IPS-18a (cell line): ENCODE data around the gene EMCN.

Experiments used
- H3K27ac ChIP-seq: one replicate; pipeline ENCODE4 v1.5.1; 2013; ENCODE audit warnings: low read length
- H3K27me3 ChIP-seq: one replicate; pipeline ENCODE4 v1.6.1; 2013; ENCODE audit warnings: mild to moderate bottlenecking, low read length; ENCODE audit not compliant: control insufficient read depth, insufficient read depth
- H3K36me3 ChIP-seq: one replicate; pipeline ENCODE4 v1.6.1; 2013; ENCODE audit warnings: low read depth, low read length; ENCODE audit not compliant: control insufficient read depth
- H3K4me1 ChIP-seq: one replicate; pipeline ENCODE4 v1.6.1; 2013; ENCODE audit warnings: low read depth, low read length; ENCODE audit not compliant: control insufficient read depth
- H3K4me3 ChIP-seq: one replicate; pipeline ENCODE4 v1.5.1; 2013; ENCODE audit warnings: low read length
- H3K9ac ChIP-seq: one replicate; pipeline ENCODE4 v1.6.1; 2013; ENCODE audit warnings: mild to moderate bottlenecking, low read length, moderate library complexity
- H3K9me3 ChIP-seq: one replicate; pipeline ENCODE4 v1.6.1; 2013; ENCODE audit warnings: low read depth, low read length; ENCODE audit not compliant: control insufficient read depth

Gene EMCN

GRCh38 chr4:100492129-100492528 is 25.7 kb downstream of the EMCN start:
- Histone ChIP-seq H3K9ac (no peak overlapping the region), H3K4me3 (no peak overlapping the region), H3K4me1 (no peaks in the 10 kb centered on the region), H3K36me3 (no peaks in the 10 kb centered on the region), H3K9me3 (no peaks in the 10 kb centered on the region), H3K27ac (no peak overlapping the region), H3K27me3 (no peaks in the 10 kb centered on the region)

- no peaks in the 10 kb centered on the region for H3K9me3 ChIP-seq
- H3K4me3 ChIP-seq = no peak overlapping the region
- H3K9ac ChIP-seq = no peak overlapping the region
- H3K27ac ChIP-seq = no peak overlapping the region
- no peaks in the 10 kb centered on the region for H3K4me1 ChIP-seq
- no peaks in the 10 kb centered on the region for H3K27me3 ChIP-seq
- H3K36me3 ChIP-seq = no peaks in the 10 kb centered on the region
Observed at GRCh38 chr4:100489305-100489704, 28.5 kb downstream of the EMCN start.

- no peaks in the 10 kb centered on the region for H3K27me3 ChIP-seq
- no peaks in the 10 kb centered on the region for H3K9me3 ChIP-seq
- H3K9ac ChIP-seq = no peak overlapping the region
- H3K4me3 ChIP-seq = no peak overlapping the region
- H3K27ac ChIP-seq = no peak overlapping the region
- H3K36me3 ChIP-seq = no peaks in the 10 kb centered on the region
- H3K4me1 ChIP-seq = peaks cover 5% of the 10 kb centered on the region
Observed at GRCh38 chr4:100486496-100486895, 31.3 kb downstream of the EMCN start.

DNA sequence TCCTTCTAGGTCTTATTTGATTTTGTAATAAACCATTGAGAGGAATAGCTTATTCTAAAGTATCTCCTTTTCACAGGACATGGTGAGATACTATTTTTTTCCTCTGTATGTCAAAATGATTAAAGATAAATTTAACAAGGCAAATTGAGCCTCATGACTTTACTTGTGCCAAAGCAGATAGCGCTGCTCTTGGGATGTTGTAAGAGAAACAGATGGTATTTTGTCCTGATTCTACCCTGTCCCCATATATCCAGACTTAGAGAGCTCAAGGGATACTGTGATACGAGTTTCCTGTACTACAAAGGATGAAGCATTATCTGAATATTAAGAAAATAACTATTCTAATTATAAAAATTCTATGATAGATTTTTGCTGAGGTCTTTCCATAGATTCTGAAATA is 34.0 kb downstream of the EMCN start:
- Histone ChIP-seq H3K9ac (no peak overlapping the region), H3K4me1 (peaks cover 5% of the 10 kb centered on the region), H3K9me3 (no peaks in the 10 kb centered on the region), H3K27me3 (no peaks in the 10 kb centered on the region), H3K4me3 (no peak overlapping the region), H3K36me3 (no peaks in the 10 kb centered on the region), H3K27ac (no peak overlapping the region)

DNA sequence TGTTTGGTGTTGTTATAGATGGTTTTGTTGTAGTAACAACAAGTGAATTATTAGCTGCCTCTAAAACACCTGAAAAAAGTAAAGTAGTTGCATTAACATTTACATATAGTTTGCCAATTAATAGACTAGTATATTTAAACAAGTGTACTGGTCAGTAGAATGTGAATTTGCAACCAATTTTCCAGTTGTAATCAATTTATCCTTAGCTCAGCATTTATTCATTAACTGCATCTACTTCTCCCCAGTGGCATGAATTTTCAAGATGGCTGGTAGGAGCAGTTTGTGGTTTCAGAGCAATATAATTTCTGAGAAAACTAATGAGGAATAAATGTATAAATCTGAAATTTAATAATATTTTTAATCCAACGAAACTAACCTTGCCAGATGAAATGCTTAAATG is 37.9 kb downstream of the EMCN start:
- Histone ChIP-seq H3K36me3 (no peaks in the 10 kb centered on the region), H3K4me1 (peaks cover 5% of the 10 kb centered on the region), H3K4me3 (no peak overlapping the region), H3K9ac (no peak overlapping the region), H3K27ac (no peak overlapping the region), H3K9me3 (no peaks in the 10 kb centered on the region), H3K27me3 (no peaks in the 10 kb centered on the region)

- Histone ChIP-seq H3K4me1 (no peaks in the 10 kb centered on the region), H3K9me3 (no peaks in the 10 kb centered on the region)
Observed at GRCh38 chr4:100469555-100469954, 48.3 kb downstream of the EMCN start.

GRCh38 chr4:100466501-100466900 is 51.3 kb downstream of the EMCN start:
- no peak overlapping the region for H3K4me3 ChIP-seq
- H3K27ac ChIP-seq = no peak overlapping the region
- no peak overlapping the region for H3K9ac ChIP-seq
- no peaks in the 10 kb centered on the region for H3K4me1 ChIP-seq
- no peaks in the 10 kb centered on the region for H3K27me3 ChIP-seq
- no peaks in the 10 kb centered on the region for H3K9me3 ChIP-seq
- no peaks in the 10 kb centered on the region for H3K36me3 ChIP-seq

More at GRCh38 chr4:100469555-100469954, 48.3 kb downstream of the EMCN start:
- H3K9ac ChIP-seq = no peak overlapping the region
- no peak overlapping the region for H3K4me3 ChIP-seq
- H3K27me3 ChIP-seq = no peaks in the 10 kb centered on the region
- H3K27ac ChIP-seq = no peak overlapping the region
- H3K36me3 ChIP-seq = no peaks in the 10 kb centered on the region

DNA sequence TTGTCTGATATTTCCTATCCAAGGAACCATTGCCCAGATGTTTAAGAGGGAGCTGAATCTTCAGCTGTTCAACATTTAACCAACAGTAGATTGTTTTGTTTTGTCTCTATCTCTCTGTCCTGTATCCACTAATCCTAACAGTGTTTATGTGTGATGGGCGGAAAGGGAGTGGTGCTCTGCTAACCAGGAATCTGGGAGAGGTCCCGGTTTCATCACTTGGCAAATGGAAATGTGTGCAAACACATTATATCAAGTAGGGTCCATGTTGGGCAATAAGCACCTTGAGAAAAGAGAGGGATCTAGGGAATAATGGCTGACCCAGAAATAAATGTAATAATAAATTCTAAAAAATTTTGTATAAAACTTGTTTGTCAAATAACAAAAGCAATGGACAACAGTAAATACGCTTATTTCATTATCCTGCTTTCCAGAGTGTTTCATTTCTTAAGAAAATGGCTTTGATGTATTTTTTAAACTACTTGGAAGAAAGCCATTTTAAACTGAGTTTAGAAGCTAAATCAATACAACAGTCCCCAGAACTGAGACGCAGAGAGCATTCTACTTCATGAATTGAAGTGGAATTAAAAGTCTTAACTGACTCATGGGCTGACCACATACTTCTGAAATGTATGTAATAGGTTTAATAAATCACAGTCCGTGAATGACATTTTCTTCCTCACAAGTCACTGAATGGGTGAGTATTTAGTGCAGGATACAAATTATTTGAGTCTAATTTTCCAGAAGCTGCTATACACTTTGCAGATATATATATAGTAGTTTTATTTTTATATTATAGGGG is 55.8 kb downstream of the EMCN start:
- H3K27ac ChIP-seq = no peak overlapping the region
- no peaks in the 10 kb centered on the region for H3K36me3 ChIP-seq
- no peak overlapping the region for H3K4me3 ChIP-seq
- H3K27me3 ChIP-seq = no peaks in the 10 kb centered on the region
- no peak overlapping the region for H3K9ac ChIP-seq
- H3K9me3 ChIP-seq = no peaks in the 10 kb centered on the region
- H3K4me1 ChIP-seq = no peaks in the 10 kb centered on the region

DNA sequence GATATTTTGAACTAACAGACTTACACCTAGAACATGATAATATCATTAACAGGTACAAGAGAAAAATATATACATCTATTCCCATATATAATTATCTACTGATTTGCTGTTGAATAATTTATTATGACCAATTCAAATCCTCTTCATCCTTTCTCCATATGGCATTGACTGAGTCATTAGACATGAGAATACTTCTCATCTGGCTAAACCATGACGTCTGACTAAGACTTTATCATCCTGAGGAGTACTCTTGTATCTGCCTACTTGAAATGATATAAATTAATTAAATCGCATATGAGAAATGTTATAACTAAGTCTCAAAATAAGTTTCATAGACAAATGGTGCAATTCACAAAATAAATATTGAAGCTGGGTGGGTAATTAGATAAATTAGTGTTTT is 67.4 kb downstream of the EMCN start:
- Histone ChIP-seq H3K27ac (no peak overlapping the region), H3K9me3 (no peaks in the 10 kb centered on the region), H3K4me1 (no peaks in the 10 kb centered on the region), H3K9ac (no peak overlapping the region), H3K4me3 (no peak overlapping the region), H3K27me3 (no peaks in the 10 kb centered on the region), H3K36me3 (no peaks in the 10 kb centered on the region)

DNA sequence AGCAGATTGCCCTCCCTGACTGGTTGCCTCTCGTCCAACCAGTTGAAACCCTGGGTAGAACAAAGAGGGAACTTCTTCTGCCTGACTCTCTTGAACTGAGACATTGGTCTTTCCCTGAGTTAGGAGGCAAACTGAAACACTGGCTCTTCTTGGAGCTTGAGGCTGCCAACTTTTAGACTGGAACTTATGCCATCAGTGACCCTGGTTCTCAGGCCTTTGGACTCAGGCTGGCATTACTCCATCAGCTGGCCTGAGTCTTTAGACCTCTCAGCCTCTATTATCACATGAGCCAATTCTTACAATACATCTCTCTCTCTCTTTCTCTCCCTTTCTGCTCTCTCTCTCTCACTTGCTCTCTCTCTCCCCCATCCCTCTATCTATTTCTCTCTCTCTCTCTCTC is 86.4 kb downstream of the EMCN start:
- no peak overlapping the region for H3K27ac ChIP-seq
- H3K9ac ChIP-seq = no peak overlapping the region
- H3K36me3 ChIP-seq = no peaks in the 10 kb centered on the region
- no peaks in the 10 kb centered on the region for H3K9me3 ChIP-seq
- H3K27me3 ChIP-seq = no peaks in the 10 kb centered on the region
- no peaks in the 10 kb centered on the region for H3K4me1 ChIP-seq
- no peak overlapping the region for H3K4me3 ChIP-seq

DNA sequence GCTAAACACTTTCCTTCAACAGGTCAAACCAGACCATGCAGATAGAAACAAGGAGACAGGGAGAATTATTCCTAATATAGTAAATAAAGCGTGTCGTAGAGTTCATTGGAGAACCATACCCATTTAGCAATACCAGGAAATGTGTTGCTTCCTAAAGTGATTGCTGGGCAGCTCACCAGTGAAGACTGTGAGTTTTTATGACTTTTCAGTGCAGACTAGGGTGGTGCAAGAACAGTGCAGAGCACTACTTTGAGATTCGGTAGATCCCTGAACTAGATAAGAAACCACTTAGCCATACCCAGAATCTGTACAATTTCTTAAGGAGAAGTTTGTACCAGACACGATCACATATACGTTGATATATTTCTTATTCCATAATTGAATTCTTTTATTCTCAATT is 87.4 kb downstream of the EMCN start:
- H3K27me3 ChIP-seq = no peaks in the 10 kb centered on the region
- H3K9me3 ChIP-seq = no peaks in the 10 kb centered on the region
- H3K27ac ChIP-seq = no peak overlapping the region
- no peak overlapping the region for H3K4me3 ChIP-seq
- no peaks in the 10 kb centered on the region for H3K36me3 ChIP-seq
- H3K4me1 ChIP-seq = no peaks in the 10 kb centered on the region
- H3K9ac ChIP-seq = no peak overlapping the region

DNA sequence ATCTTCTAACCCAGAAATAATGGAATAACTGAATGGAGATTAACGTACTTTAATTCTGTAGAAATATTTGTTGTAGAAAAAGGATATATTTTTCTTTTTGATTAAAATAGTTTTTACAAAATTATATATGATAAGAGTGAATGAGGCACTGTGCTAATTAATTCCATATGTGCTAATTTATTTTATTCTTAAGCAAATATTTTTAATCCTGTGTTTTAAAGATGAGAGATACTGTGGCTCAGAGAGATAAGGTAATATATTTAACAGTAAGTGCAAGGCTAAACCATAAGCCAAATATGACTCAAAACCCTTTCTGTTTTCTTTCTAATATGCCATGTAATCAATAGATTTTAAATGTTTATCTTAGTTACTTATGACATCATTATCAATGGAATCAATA is 88.2 kb downstream of the EMCN start:
- no peaks in the 10 kb centered on the region for H3K4me1 ChIP-seq
- H3K27me3 ChIP-seq = no peaks in the 10 kb centered on the region
- H3K9ac ChIP-seq = no peak overlapping the region
- no peak overlapping the region for H3K27ac ChIP-seq
- no peaks in the 10 kb centered on the region for H3K9me3 ChIP-seq
- H3K4me3 ChIP-seq = no peak overlapping the region
- H3K36me3 ChIP-seq = no peaks in the 10 kb centered on the region
